HG03575 (cell line): ENCODE results near the gene NANOGP8.
"Not testable (repeated sequence)": the region's sequence is repeated elsewhere in the genome, so short reads cannot be mapped to it uniquely, and the experiment has no call there.

Experiments
- ATAC-seq: cut with Tn5 transposase; IDR thresholded peaks from one replicate; pipeline ENCODE4 v1.9.1; 2021; ENCODE audit not compliant: unreplicated experiment, insufficient number of reproducible peaks, low FRiP score; ENCODE audit errors: extremely low read depth

The NANOGP8 gene

DNA sequence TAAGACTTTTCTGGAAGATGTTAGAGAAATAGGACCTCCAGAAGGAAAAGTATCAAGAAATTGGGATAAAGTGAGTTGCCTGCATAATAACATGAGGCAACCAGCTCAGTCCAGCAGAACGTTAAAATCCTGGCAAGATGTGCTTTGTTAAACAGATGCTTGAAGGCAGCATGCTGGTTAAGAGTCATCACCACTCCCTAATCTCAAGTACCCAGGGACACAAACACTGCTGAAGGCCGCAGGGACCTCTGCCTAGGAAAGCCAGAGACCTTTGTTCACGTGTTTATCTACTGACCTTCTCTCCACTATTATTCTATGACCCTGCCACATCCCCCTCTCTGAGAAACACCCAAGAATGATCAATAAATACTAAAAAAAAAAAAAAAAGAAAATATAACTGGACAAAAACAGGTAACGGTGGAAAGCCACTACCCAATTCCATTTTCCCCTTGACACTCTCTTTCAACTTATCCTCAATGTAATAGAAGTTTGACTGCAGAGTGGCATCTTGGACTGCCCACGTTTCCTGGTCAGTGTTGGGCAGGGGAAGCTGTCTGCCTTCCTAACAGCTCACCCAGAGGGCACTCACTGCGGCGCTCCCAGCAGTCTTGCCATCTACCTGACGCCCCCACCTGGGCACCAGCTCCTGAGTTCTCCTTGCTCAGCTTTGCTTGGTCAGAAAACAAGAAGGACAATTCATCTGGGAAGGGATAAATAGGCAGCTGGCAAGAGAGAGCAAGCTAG lies at the start of gene NANOGP8:
NANOGP8 (minus strand) TSS at position 120 of the 744 bp plus-strand sequence. CDS start 185 bp downstream, outside the sequence.
- not testable (repeated sequence) for ATAC-seq

DNA sequence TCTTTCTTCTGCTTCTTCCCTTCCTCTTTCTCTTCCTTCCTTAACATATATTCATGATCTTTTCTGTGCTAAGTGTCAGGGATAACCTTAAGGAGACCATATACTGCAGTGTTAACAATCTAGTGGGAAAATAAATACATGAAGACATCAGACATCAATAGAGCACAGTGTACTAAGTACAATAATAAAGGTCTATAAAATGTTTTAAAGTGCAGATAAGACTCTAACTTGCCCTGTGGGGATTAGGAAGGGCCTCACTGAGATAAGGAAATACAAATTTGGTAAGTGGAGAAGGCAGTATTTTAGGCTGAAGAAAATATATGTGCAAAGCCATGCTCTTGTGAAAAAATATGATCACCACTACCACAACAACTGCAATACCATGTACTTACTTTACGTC lies 49.2 kb upstream of the NANOGP8 start:
- ATAC-seq, result no peak

- ATAC-seq, result no peak
Observed at GRCh38 chr15:35130245-35130644, 45.1 kb upstream of the NANOGP8 start.

GRCh38 chr15:35129361-35129760 lies 44.3 kb upstream of the NANOGP8 start:
- no peak for ATAC-seq

DNA sequence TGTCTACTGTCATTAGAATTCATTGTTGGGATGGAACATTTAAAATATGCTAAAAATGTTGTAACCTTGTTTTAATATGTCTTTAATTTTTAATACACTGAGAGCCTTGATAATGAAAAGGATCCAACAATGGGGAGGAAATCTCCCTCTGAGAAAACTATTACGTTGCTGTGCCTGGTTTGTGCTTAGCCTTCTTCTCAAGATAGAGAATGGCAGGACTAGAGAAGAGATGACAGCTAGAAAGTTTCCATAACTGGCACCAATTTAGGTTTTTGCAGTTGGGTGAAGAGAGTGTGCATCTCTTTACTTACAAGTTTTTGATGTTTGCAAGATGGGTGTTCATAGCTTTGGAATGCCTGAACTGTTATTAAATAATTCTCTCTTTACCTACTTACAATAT lies 42.6 kb upstream of the NANOGP8 start:
- ATAC-seq, result no peak

DNA sequence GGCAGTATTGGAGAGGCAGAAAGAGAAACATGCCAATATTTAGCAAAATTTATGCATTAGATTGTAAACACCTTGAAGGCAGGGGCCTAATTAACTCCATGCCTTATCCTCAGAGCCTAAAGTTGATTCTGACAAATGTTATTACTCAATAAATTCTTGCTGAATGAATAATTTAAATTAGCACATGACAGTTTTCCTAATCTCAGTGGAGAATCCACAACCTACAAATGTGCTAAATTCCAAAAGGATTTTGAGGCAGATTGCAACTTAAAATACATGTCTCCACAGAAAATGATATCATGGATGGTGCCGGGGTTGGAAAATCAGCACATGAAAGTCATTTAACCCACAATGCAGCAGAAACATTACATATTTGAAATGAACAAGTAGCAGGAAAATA lies 41.1 kb upstream of the NANOGP8 start:
- no peak for ATAC-seq

DNA sequence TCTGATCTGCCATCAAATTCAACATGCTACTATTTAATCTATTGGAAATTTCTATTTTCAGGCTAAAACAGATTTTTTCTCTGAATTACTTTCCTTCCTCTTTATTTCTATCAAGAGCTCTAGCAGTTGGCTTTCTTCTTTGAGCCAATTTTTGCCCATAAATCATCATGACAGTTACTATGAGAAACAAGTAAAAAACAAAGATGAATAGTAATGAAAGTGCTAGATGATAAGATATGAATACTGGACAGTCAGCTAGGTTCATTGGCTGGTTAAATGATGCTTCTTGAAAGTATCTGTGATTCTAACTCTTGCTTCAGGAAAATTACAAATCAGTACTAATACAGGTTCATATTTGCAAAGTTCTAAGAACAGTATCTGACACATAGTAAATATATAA lies 38.6 kb upstream of the NANOGP8 start:
- ATAC-seq, result no peak

- no peak for ATAC-seq
Observed at GRCh38 chr15:35121611-35122359, 36.7 kb upstream of the NANOGP8 start.

GRCh38 chr15:35120173-35120572 lies 35.1 kb upstream of the NANOGP8 start:
- ATAC-seq, result no peak

DNA sequence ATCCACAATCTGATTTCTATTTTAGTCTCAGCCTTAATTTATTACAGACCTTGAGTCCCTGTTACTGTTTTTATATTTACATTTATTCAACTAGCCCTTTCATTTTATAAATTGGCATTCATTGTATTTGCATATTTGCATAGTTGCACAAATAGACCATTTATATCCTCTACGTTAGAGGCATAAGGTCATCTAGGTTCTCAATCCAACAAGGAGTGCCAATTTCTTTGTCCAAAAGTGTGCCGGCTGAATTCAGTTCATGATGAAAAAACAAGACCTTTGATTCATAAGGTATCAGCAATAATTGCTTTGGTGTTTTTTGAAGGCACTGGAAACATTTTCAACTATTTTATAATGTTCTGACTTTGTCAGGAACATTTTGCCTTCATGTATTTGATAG lies 33.9 kb upstream of the NANOGP8 start:
- no peak for ATAC-seq

- no peak for ATAC-seq
Observed at GRCh38 chr15:35117543-35118265, 32.6 kb upstream of the NANOGP8 start.

GRCh38 chr15:35115155-35115725 lies 30.1 kb upstream of the NANOGP8 start:
- no peak for ATAC-seq

DNA sequence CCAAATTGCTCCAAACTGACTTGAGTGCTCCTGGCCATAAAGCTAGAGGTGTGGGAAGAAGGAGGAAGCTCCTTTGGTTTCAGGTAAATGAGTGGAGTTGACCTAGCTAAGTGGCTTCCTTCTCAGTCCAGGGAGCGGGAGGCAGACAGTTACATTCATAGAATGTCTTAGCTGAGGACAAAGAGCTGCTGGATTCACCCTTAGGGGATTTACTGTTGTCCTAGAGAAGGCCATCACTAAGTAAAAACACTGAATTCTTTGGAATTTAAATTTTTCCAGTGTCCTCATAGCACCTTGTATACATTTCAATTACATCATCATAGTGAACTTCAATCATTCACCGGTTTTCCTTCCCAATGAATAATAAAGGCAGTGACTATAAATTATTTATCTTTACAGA lies 27.3 kb upstream of the NANOGP8 start:
- no peak for ATAC-seq

DNA sequence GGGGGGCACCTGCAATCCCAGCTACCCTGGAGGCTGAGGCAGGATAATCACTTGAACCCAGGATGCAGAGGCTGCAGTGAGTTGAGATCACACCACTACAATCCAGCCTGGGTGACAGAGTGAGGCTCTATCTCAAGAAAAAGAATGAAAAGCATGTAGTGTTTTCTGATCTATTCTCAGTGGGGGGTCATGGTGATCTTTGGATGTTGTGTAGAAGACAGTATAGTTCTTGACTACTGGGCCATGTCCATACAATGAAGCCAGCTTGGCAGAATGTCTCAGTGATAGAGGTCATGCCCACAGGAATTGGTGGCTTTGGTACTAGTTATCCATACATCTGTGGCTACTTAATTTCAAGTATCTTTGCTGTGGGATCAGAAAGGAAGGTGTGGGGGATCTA lies 26.8 kb upstream of the NANOGP8 start:
- ATAC-seq, result no peak

DNA sequence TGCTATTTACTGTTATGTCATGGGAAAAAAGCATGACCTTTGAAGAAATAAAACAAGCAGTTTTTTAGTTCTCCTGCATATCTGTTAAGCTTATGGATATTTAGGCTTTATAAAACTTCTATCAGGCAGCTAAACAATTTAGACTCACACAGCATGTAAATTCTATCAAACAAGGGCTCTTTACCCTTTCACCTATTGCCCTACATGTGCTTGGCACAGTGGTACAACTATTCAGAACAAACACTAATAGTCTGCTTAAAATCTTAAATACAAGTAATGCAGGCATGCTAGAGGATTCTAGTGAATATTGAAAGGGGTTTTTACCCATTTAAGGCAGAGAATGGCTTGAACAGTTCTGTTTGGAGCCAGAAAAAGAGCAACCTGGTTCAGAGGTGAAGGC lies 23.4 kb upstream of the NANOGP8 start:
- no peak for ATAC-seq

- no peak for ATAC-seq
Observed at GRCh38 chr15:35107561-35107960, 22.5 kb upstream of the NANOGP8 start.

- ATAC-seq, result no peak
Observed at GRCh38 chr15:35107122-35107521, 22.0 kb upstream of the NANOGP8 start.

DNA sequence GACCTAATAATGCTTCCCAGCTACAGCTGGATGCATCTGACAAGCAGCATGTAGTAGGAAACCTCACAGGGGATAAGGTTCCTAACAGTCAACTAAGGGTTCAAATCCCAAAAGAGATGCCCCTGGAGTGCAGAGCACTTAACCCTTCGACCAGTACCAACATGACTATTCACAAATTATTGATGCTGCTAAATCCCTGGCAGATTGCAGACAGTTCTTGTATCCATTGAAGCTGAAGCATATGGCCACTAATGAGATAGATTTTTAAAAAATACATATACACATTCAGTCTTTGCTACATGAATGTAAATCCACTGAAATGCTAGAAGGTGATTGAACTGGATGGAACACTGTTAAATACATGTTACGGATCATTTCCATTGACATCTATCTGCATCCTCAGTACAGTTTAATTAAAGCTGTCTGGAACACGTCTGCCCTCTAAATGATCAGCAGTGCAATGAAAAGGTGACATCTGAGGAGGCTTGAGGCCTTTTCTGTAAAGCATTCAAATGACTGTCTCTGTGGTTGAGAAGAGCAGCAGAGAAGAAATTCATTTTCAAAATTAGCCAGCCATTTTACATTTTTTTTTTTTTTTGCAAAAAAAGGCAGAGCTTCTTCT lies 19.5 kb upstream of the NANOGP8 start:
- ATAC-seq, result no peak

DNA sequence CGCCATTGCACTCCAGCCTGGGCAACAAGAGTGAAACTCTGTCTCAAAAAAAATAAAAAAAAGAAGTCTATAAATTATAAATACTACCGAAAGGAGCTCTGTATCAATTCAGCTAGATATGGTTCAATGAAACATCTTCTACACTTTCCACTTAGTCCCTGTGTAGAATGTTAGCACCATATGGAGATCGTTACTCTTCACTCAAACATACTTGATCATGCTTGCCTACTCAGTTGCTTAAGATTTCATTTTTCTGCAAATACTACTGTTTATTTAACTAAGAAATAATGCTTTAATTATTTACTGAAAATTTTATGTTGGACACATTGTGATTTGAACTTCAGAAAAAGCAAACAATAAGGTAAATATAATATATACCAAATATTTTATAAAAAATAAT lies 17.1 kb upstream of the NANOGP8 start:
- no peak for ATAC-seq
